DMS53 treated with DMSO at 0.1 percent for 48 hours (cell line): ENCODE measurements around the gene C1QTNF5.
"Not testable (repeated sequence)": the region's sequence is repeated elsewhere in the genome, so short reads cannot be mapped to it uniquely, and the experiment has no call there.

Experiments
- DNase-seq: peaks from one replicate; lab custom pipeline; 2025; ENCODE audit not compliant: unreplicated experiment; lab: John Stamatoyannopoulos, UW

C1QTNF5 gene

GRCh38 chr11:119340335-119341221, at the start of gene C1QTNF5:
TSS of gene C1QTNF5 (minus strand) at chr11:119340883. CDS start at chr11:119340397, 486 bp downstream.
- DNase-seq, result no peak

GRCh38 chr11:119389611-119390254, 49.0 kb upstream of the C1QTNF5 start:
- peak; percentile 76 for DNase-seq

GRCh38 chr11:119388103-119388502, 47.4 kb upstream of the C1QTNF5 start:
- no peak for DNase-seq

DNA sequence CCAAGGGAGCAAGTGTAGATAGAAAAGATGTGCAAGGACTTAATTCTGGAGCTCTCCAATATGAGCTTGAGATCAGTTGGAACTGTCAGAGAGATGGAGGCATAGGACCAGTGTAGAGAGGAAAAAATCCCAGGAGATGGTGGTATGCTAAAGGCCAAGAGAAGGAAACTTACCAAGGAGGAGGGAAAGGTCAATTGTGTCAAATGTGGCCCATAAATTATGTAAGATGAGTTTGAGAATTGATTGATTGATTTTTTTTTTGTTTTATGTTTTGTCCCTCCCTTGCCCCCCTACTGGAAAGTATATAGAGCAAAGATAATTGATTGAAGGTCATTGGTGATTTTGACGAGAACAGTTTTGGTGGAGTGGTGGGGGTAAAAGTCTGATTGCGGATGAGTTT, 43.6 kb upstream of the C1QTNF5 start:
- DNase-seq, result no peak

GRCh38 chr11:119382513-119382912, 41.8 kb upstream of the C1QTNF5 start:
- not testable (repeated sequence) for DNase-seq

GRCh38 chr11:119382101-119382500, 41.4 kb upstream of the C1QTNF5 start:
- DNase-seq, result no peak

DNA sequence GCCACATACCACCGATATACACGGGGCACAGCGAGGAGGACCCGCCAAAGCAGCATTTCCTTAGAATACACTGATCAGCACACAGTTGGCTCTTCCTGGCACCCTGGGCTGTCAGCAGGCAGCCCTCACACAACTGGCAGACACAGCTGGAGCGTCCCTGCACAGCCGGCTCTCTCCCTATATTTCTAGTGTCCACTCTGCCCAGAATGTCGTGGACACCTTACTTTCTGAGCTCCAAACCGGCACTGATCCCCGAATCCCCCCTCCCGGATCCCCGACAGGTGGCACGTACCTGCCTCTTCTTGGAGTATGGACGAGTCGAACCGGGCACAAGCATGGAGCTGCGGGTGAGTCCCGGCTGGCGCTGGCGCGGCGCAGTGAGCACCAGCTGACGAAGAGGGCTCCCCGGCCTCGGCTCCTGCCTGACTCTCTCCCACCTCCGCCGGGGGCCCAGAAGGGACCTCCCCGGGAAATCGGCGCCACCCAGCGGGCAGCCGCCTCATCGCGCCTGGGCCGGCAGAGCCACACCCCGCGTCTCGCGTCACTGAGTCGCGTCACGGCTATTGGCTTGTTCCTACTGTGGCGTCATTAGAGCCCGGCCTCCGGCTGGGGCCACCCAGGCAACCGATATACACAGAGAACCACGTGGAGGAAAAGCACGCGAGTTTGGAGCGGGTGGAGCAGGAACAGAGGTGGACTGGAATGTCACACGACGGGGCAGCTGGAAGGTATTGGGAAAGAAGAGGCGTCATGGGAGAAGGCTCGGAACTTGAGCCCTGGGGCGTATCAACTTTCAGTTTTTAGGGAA, 40.7 kb upstream of the C1QTNF5 start, which contains the start of gene USP2:
USP2 (minus strand) TSS at position 510 of the 808 bp plus-strand sequence. CDS start 8,210 bp downstream, outside the sequence.
- peak; percentile 97 for DNase-seq

- DNase-seq, result no peak
Observed at GRCh38 chr11:119380827-119381180, 40.1 kb upstream of the C1QTNF5 start.

- no peak for DNase-seq
Observed at GRCh38 chr11:119380160-119380826, 39.6 kb upstream of the C1QTNF5 start.

DNA sequence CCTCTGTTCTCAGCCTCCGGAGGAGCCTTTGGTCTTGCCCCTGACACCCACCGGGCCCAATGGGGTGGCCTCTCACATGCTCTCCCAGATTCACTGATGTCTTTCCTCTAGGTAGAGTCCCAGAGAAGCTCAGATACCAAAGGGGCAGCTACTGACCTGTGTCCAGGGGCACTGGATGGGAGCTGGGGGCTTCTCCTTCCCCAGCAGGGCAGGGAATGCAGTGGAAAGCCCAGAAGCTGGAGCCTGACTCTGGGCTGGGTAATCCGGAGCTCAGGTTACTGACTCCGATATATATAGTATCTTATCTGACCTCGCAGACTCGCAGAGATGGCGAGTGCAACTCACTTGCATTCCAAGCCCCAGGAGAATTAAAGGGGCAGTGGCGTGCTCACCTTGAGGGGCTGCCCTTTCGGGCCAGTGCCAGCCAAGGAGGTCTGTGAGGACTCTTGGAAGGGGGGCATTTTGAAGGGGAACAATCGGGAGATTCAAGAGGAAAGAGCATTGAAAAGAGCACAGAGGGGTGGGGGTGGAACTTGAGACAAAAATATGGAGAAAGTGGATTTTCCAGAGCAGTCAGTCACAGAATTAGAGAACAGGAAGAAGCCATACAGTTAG, 38.3 kb upstream of the C1QTNF5 start:
- no peak for DNase-seq

GRCh38 chr11:119377961-119378667, 37.4 kb upstream of the C1QTNF5 start:
- DNase-seq, result no peak

DNA sequence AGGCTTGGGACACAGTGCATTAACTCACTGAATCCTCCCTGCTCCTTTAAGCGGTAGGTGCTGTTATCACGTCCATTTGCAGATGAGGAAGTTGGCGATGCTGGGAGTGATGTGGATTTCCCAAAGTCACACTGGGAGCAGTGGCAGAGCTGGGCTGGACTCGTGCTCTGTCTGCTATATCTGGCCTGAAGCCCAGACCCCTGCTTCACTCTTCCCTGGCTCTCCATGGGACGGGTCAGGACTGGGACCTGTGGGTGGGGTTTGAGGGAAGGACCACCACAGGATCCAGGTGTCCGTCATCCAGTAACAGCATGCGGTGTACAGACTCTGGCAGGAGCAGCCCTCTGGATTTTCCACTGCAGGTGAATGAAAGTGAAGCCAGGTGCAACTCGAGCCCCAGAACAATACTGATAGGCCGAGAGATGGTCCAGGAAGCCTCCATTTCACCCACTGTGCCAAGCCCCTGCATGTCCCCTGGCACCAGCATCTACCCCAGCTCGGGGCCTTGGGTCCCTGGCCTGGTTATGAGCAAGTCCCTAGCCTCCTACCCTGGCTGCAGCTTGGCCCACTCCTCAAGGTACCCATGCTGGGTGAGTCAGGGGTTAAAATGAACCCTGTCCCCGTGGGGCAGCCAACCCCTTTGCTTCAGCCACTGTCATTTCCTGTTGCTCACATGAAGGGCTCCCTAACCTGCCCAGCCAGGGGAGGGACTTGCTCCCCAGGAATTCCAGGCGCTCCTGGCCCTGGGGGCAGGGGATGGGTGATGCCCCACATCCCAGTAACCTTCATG, 36.6 kb upstream of the C1QTNF5 start:
- no peak for DNase-seq

GRCh38 chr11:119376197-119376847, 35.6 kb upstream of the C1QTNF5 start:
- DNase-seq, result peak; percentile 12

GRCh38 chr11:119375337-119376196, 34.9 kb upstream of the C1QTNF5 start:
- DNase-seq, result no peak

- DNase-seq, result no peak
Observed at GRCh38 chr11:119374632-119375336, 34.1 kb upstream of the C1QTNF5 start.

GRCh38 chr11:119373921-119374631, 33.4 kb upstream of the C1QTNF5 start:
- peak; percentile 87 for DNase-seq
